Measurements from ENCODE around the gene ETV6.

The ETV6 gene

GRCh38 chr12:11722578-11723138 is 73.2 kb downstream of the ETV6 start:
- no peak for DNase-seq

- DNase-seq, result no peak
Measured at GRCh38 chr12:11723993-11724392, 74.5 kb downstream of the ETV6 start.

GRCh38 chr12:11724888-11725311 is 75.4 kb downstream of the ETV6 start:
- no peak for DNase-seq

- no peak for DNase-seq
Measured at GRCh38 chr12:11725686-11726085, 76.2 kb downstream of the ETV6 start.

GRCh38 chr12:11726659-11727058 is 77.2 kb downstream of the ETV6 start:
- DNase-seq, result no peak

GRCh38 chr12:11727133-11727664 is 77.7 kb downstream of the ETV6 start:
- DNase-seq, result peak; percentile 56

- DNase-seq, result no peak
Measured at GRCh38 chr12:11728154-11728755, 78.8 kb downstream of the ETV6 start.

- DNase-seq, result no peak
Measured at GRCh38 chr12:11729008-11729407, 79.5 kb downstream of the ETV6 start.

- no peak for DNase-seq
Measured at GRCh38 chr12:11729439-11730150, 80.1 kb downstream of the ETV6 start.

- no peak for DNase-seq
Measured at GRCh38 chr12:11730299-11731041, 81.0 kb downstream of the ETV6 start.

GRCh38 chr12:11731042-11731357 is 81.5 kb downstream of the ETV6 start:
- DNase-seq, result no peak

- DNase-seq, result no peak
Measured at GRCh38 chr12:11731455-11731854, 82.0 kb downstream of the ETV6 start.

GRCh38 chr12:11732023-11732422 is 82.5 kb downstream of the ETV6 start:
- no peak for DNase-seq

- DNase-seq, result no peak
Measured at GRCh38 chr12:11732715-11733114, 83.2 kb downstream of the ETV6 start.

GRCh38 chr12:11734580-11735180 is 85.2 kb downstream of the ETV6 start:
- DNase-seq, result no peak

- DNase-seq, result no peak
Measured at GRCh38 chr12:11738450-11738849, 89.0 kb downstream of the ETV6 start.

GRCh38 chr12:11739980-11740577 is 90.6 kb downstream of the ETV6 start:
- DNase-seq, result no peak

- no peak for DNase-seq
Measured at GRCh38 chr12:11741434-11742092, 92.1 kb downstream of the ETV6 start.

GRCh38 chr12:11743423-11744409 is 94.2 kb downstream of the ETV6 start:
- no peak for DNase-seq

- no peak for DNase-seq
Measured at GRCh38 chr12:11744410-11744801, 94.9 kb downstream of the ETV6 start.

- DNase-seq, result no peak
Measured at GRCh38 chr12:11745113-11745512, 95.6 kb downstream of the ETV6 start.
